Measurements from ENCODE around the gene KCTD5.
"Not testable (repeated sequence)": the region's sequence is repeated elsewhere in the genome, so short reads cannot be mapped to it uniquely, and the experiment has no call there.

KCTD5 gene

GRCh38 chr16:2717383-2718263 lies 35.3 kb downstream of the KCTD5 start:
- Mint-ChIP-seq H3K4me3 (no peak overlapping the region), H3K27ac (no peak overlapping the region), H3K27me3 (peaks cover 22% of the 10 kb centered on the region), H3K9me3 (no peaks in the 10 kb centered on the region), H3K4me1 (peaks cover 36% of the 10 kb centered on the region)
- ATAC-seq (no peak), DNase-seq (no peak)

- DNase-seq (no peak), ATAC-seq (no peak)
- Mint-ChIP-seq H3K9me3 (no peaks in the 10 kb centered on the region), H3K27me3 (peaks cover 22% of the 10 kb centered on the region), H3K27ac (no peak overlapping the region), H3K4me3 (peak overlapping the region; percentile 37 to 92), H3K4me1 (peaks cover 36% of the 10 kb centered on the region)
These were observed 37.2 kb downstream of the KCTD5 start for GRCh38 chr16:2719328-2720063.

DNA sequence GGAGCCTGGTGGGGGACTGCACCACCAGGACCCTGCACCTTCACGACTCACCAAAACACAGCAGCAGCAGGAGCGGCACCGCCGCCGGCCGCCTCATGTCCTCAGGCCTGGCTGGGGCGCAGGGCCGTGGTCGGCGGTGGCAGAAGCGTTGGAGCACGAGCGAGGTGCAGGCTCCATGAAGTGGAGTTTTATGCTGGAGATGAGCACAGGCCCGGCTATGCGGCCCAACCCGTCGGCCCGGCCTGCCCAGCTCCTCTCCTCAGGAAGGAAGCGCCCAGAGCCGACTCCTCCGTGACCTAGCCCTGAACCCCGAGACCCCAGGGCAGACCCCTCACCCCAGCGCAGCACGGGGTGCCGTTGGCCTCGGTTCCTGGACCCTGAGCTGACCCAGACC lies 37.7 kb downstream of the KCTD5 start, which contains the start of gene PRSS27:
TSS of gene PRSS27 (minus strand) at position 161 of the 394 bp plus-strand sequence. CDS start at position 97, 64 bp downstream.
- DNase-seq = no peak
- ATAC-seq = no peak
- H3K27me3 Mint-ChIP-seq = peaks cover 21% of the 10 kb centered on the region
- peaks cover 31% of the 10 kb centered on the region for H3K4me1 Mint-ChIP-seq
- H3K27ac Mint-ChIP-seq = peak within 1 kb of the TSS; percentile 95 to 96
- H3K9me3 Mint-ChIP-seq = no peaks in the 10 kb centered on the region
- H3K4me3 Mint-ChIP-seq = peak within 1 kb of the TSS; percentile 90 to 92

- no peaks in the 10 kb centered on the region for H3K9me3 Mint-ChIP-seq
- H3K4me1 Mint-ChIP-seq = peaks cover 22% of the 10 kb centered on the region
- peak overlapping the region; percentile 95 to 96 for H3K27ac Mint-ChIP-seq
- peak overlapping the region; percentile 90 to 92 for H3K4me3 Mint-ChIP-seq
- DNase-seq (peak; percentile 90 to 93), ATAC-seq (peak; percentile 92)
- H3K27me3 Mint-ChIP-seq = peaks cover 25% of the 10 kb centered on the region
These were observed 38.7 kb downstream of the KCTD5 start for GRCh38 chr16:2720719-2721633.

DNA sequence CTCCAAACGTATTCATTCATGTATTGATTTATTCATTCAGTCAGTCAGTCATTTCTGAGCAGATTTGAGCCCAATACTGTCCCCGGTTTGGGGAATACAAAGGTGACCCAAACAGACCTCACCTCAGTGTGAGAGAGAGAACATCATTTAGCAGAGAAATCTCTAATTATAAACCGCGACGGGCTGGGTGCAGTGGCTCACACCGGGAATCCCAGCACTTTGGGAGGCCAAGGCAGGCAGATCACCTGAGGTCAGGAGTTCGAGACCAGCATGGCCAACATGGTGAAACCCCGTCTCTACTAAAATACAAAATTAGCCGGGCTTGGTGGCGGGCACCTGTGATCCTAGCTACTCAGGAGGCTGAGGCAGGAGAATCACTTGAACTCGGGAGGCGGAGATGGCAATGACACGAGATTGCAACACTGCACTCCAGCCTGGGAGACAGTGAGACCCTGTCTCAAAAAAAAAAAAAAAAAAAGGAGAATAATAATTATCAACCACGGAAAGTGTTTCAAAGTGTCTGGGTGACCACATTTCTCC lies 39.4 kb downstream of the KCTD5 start:
- peak overlapping the region; percentile 67 to 78 for H3K4me3 Mint-ChIP-seq
- peak overlapping the region in 1 of 2 donors; percentile 6 for H3K27ac Mint-ChIP-seq
- H3K9me3 Mint-ChIP-seq, DNase-seq: not testable (repeated sequence)
- H3K27me3 Mint-ChIP-seq = peaks cover 25% of the 10 kb centered on the region
- ATAC-seq = peak; percentile 11
- peaks cover 15% of the 10 kb centered on the region for H3K4me1 Mint-ChIP-seq

DNA sequence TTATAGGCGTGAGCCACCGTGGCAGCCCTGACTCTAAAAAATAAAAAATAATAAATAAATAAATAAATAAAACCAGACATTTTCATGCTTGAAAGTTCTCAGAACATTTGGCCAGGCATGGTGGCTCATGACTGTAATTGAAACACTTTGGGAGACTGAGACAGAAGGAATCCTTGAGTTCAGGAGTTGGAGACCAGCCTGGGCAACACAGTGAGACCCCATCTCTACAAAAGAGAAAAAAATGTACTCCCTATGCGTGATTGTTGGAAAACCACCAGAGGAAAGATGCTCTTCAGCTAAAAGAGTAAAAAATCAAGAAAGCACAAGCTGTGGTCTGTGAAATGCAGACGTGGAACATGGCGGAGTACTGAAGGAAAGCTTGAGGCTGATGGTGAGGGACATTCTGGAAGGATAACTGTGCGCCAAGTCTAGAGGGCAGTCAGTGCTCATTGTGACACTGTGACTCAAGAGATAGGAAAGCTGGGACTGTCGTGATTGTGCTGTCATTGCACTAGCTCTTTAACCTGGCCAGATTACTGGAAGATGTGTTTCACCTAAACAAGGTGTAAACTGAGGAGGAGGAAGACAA lies 41.9 kb downstream of the KCTD5 start:
- no peaks in the 10 kb centered on the region for H3K9me3 Mint-ChIP-seq
- no peak overlapping the region for H3K27ac Mint-ChIP-seq
- DNase-seq (no peak), ATAC-seq (no peak)
- peaks cover 25% of the 10 kb centered on the region for H3K27me3 Mint-ChIP-seq
- no peak overlapping the region for H3K4me3 Mint-ChIP-seq
- peaks cover 13% of the 10 kb centered on the region for H3K4me1 Mint-ChIP-seq

- peaks cover 10% of the 10 kb centered on the region for H3K4me1 Mint-ChIP-seq
- H3K9me3 Mint-ChIP-seq = no peaks in the 10 kb centered on the region
- peaks cover 25% of the 10 kb centered on the region for H3K27me3 Mint-ChIP-seq
- ATAC-seq (no peak), DNase-seq (no peak)
- no peak overlapping the region for H3K27ac Mint-ChIP-seq
- H3K4me3 Mint-ChIP-seq = no peak overlapping the region
These were observed 42.6 kb downstream of the KCTD5 start for GRCh38 chr16:2724816-2725348.

- Mint-ChIP-seq H3K27me3 (peaks cover 25% of the 10 kb centered on the region), H3K4me1 (peaks cover 6% of the 10 kb centered on the region), H3K4me3 (no peak overlapping the region), H3K9me3 (no peaks in the 10 kb centered on the region), H3K27ac (no peak overlapping the region)
- ATAC-seq (no peak), DNase-seq (no peak)
These were observed 44.6 kb downstream of the KCTD5 start for GRCh38 chr16:2726923-2727322.

- no peak for DNase-seq
- H3K9me3 Mint-ChIP-seq = no peaks in the 10 kb centered on the region
- H3K4me1 Mint-ChIP-seq = peaks cover 6% of the 10 kb centered on the region
- ATAC-seq = no peak
- H3K27me3 Mint-ChIP-seq = peaks cover 22% of the 10 kb centered on the region
- no peak overlapping the region for H3K27ac Mint-ChIP-seq
- H3K4me3 Mint-ChIP-seq = no peak overlapping the region
These were observed 45.7 kb downstream of the KCTD5 start for GRCh38 chr16:2728034-2728433.

- H3K27me3 Mint-ChIP-seq = no peaks in the 10 kb centered on the region
These were observed 52.7 kb downstream of the KCTD5 start for GRCh38 chr16:2734844-2735515.

DNA sequence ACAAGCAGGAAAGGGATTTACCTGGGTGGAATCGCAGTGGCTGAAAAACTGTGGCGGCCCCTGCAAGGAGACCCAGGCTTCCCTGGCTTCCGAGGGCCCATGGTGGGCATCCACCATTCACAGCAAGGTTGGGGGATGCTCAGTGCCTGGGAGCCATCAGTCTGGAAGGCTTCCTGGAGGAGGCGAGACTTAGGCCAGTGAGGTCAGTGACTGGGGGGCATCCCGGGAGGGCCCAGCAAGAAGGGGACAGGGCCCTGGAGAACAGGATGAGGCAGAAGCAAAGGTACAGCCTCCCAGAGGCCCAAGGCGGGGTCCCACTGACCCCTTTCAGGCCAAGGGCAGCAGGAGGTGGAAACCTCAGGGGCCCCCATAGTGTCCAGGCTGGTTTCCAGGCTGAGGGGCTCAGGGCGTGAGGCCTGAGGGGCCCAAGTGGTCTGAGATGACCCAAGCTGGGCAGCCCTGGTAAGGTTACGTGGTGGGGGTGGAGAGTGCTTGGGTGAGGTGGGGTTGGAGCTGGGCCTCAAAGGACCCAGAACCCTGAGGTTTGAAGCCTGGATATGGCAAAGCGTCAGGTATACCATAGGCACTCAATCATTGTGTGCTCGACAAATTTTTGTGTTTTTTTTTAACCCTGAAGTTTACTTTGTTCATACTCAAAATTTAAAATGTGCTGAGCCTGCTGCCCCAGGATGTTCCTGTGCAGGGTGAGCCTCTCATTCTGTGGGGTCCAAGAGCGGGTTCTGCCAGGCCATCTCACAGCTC lies 54.3 kb downstream of the KCTD5 start:
- Mint-ChIP-seq H3K27me3 (peaks cover 9% of the 10 kb centered on the region), H3K4me1 (peaks cover 8% of the 10 kb centered on the region), H3K4me3 (no peak overlapping the region), H3K9me3 (no peaks in the 10 kb centered on the region), H3K27ac (no peak overlapping the region)
- ATAC-seq (no peak), DNase-seq (no peak)

More at GRCh38 chr16:2734844-2735515, 52.7 kb downstream of the KCTD5 start:
- Mint-ChIP-seq H3K4me3 (no peak overlapping the region), H3K9me3 (no peaks in the 10 kb centered on the region), H3K27ac (peak overlapping the region in 1 of 2 donors; percentile 74), H3K4me1 (peaks cover 8% of the 10 kb centered on the region)
- no peak for DNase-seq
- ATAC-seq = no peak

DNA sequence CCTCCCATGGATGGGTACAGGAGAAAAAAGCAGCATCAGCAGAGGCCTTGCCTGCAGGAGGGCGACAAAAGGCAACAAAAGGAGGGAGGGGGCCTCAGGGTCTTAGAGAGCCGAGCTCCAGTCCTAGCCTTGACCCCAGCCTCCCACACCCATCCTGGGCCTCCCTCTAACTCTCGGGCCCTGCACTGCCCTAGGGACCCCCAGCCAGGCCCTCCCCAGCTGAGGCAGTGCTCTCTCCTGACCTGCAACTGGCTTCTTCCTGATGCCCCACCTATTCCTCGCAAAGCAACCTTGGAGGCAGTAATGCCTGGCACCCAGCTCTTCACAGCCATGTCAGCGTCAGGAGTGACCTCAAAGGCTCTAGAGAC lies 54.9 kb downstream of the KCTD5 start:
- no peak for DNase-seq
- ATAC-seq = no peak
- Mint-ChIP-seq H3K4me3 (no peak overlapping the region), H3K27ac (no peak overlapping the region), H3K9me3 (no peaks in the 10 kb centered on the region), H3K4me1 (peaks cover 8% of the 10 kb centered on the region), H3K27me3 (peaks cover 9% of the 10 kb centered on the region)

DNA sequence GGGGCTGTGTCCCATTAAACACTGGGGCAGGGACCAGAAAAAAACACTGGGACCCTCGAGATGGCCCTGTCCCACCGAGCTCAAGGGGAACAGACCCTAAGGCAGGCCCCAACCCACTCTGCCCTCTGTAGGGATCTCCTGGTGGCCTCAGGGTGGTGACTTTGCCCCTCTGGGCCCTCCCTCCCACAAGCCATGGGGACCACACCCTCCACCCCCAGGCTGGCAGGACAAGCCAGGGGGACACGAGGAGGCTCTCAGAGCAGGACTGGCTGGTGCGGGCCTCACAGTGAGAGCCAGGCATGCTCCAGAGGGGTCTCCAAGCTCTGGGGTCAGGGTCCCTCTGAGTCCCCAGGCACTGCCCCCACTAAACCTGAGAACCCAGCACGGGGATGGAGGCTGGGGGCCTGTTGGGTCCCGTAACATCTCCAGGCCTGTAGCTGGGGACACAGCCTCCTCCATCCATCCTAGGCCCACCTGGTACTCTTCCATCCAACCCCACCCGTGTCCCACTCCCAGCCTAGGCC lies 55.6 kb downstream of the KCTD5 start:
- Mint-ChIP-seq H3K27me3 (peaks cover 9% of the 10 kb centered on the region), H3K4me3 (no peak overlapping the region), H3K27ac (peak overlapping the region in 1 of 2 donors; percentile 4), H3K4me1 (peaks cover 8% of the 10 kb centered on the region), H3K9me3 (no peaks in the 10 kb centered on the region)
- no peak for DNase-seq
- no peak for ATAC-seq

All from stimulated activated naive CD8-positive, alpha-beta T cell treated with anti-CD3 and anti-CD28 coated beads, Interleukin-15, amount 100 ng/mL, for 72 hours (primary cell).